GM18505 (cell line): ENCODE measurements around the gene STK25.

Experiments
- ATAC-seq: cut with Tn5 transposase; IDR thresholded peaks from one replicate; pipeline ENCODE4 v1.9.1; 2021; ENCODE audit not compliant: unreplicated experiment
- POLR2A ChIP-seq: IDR thresholded peaks from 4 replicates; pipeline ENCODE4 v1.6.1; 2011; ENCODE audit warnings: borderline replicate concordance; ENCODE audit not compliant: insufficient read depth, insufficient read length; ENCODE audit errors: extremely low read depth

STK25 gene

GRCh38 chr2:241499146-241499965 is 9.0 kb downstream of the STK25 start:
- no peak for TF ChIP-seq POLR2A
- no peak for ATAC-seq

GRCh38 chr2:241498115-241499070 is 10.0 kb downstream of the STK25 start:
- no peak for TF ChIP-seq POLR2A
- ATAC-seq, result no peak

GRCh38 chr2:241496904-241497877 is 11.2 kb downstream of the STK25 start:
- TF ChIP-seq POLR2A, result no peak
- no peak for ATAC-seq

- ATAC-seq, result no peak
- no peak for TF ChIP-seq POLR2A
These were observed 12.2 kb downstream of the STK25 start for GRCh38 chr2:241496003-241496707.

GRCh38 chr2:241495172-241496002 is 13.0 kb downstream of the STK25 start:
- no peak for TF ChIP-seq POLR2A
- ATAC-seq, result no peak

GRCh38 chr2:241494311-241494908 is 14.0 kb downstream of the STK25 start:
- no peak for ATAC-seq
- TF ChIP-seq POLR2A, result no peak

GRCh38 chr2:241493092-241493491 is 15.3 kb downstream of the STK25 start:
- no peak for TF ChIP-seq POLR2A
- ATAC-seq, result no peak

GRCh38 chr2:241492174-241492565 is 16.2 kb downstream of the STK25 start:
- ATAC-seq, result no peak
- no peak for TF ChIP-seq POLR2A

GRCh38 chr2:241491549-241492173 is 16.7 kb downstream of the STK25 start:
- no peak for TF ChIP-seq POLR2A
- no peak for ATAC-seq

GRCh38 chr2:241490825-241491506 is 17.4 kb downstream of the STK25 start:
- no peak for ATAC-seq

More at GRCh38 chr2:241490825-241491506, 17.4 kb downstream of the STK25 start:
- TF ChIP-seq POLR2A, result no peak
